H1 (cell line): ENCODE data around the gene CPLX1. TPM values are rescaled to one million over a fixed set of nuclear protein-coding genes. Genes with fewer than 3 reads are reported as not detected.

Experiments
- CTCF ChIA-PET: fragments of 300-600 bp; sonication (Branson Sonifier 250); formaldehyde crosslinking; loops from one replicate; lab custom pipeline; 2021; ENCODE audit not compliant: partially characterized antibody; lab: Charles Lee
- POLR2A ChIA-PET: fragments of 300-600 bp; sonication (Branson Sonifier 250); formaldehyde crosslinking; loops from one replicate; lab custom pipeline; 2021; ENCODE audit warnings: inconsistent platforms; ENCODE audit not compliant: partially characterized antibody; lab: Charles Lee
- DNase-seq, 2 experiments: peaks; one replicate each; pipeline versions ENCODE4 v3.0.0 to v3.0.0-alpha.2; 2010 to 2022; ENCODE audit warnings: low spot score in 2 of 2, low read depth in 1 of 2, mixed read lengths in 1 of 2
- FAIRE-seq: peaks from 2 replicates; lab custom pipeline; 2011; peaks lifted over from hg19 to GRCh38; lab: Jason Lieb, UNC
- H2AFZ ChIP-seq: 2 replicates; pipeline ENCODE4 v1.8.1; 2012; ENCODE audit warnings: low read length, inconsistent platforms
- H2AK5ac ChIP-seq: 2 replicates; pipeline ENCODE4 v1.6.1; 2013; ENCODE audit warnings: low read depth, low read length
- H2BK120ac ChIP-seq: replicated peaks from 2 replicates; pipeline ENCODE3; 2013; ENCODE audit warnings: low read depth, low read length, inconsistent platforms
- H2BK12ac ChIP-seq: 2 replicates; pipeline ENCODE4 v1.6.1; 2013; ENCODE audit warnings: low read depth, low read length
- H2BK15ac ChIP-seq: 2 replicates; pipeline ENCODE4 v1.6.1; 2013; ENCODE audit warnings: low read length
- H2BK20ac ChIP-seq: 2 replicates; pipeline ENCODE4 v1.6.1; 2013; ENCODE audit warnings: low read length
- H2BK5ac ChIP-seq: 2 replicates; pipeline ENCODE4 v1.6.1; 2013; ENCODE audit warnings: low read depth, low read length
- H3K14ac ChIP-seq: 2 replicates; pipeline ENCODE4 v1.6.1; 2013; ENCODE audit warnings: inconsistent platforms; ENCODE audit not compliant: insufficient read length
- H3K18ac ChIP-seq: 2 replicates; pipeline ENCODE4 v1.6.1; 2013; ENCODE audit warnings: low read length; ENCODE audit errors: extremely low read depth
- H3K23ac ChIP-seq: 2 replicates; pipeline ENCODE4 v1.6.1; 2013; ENCODE audit warnings: inconsistent platforms; ENCODE audit not compliant: insufficient read length
- H3K23me2 ChIP-seq: 2 replicates; pipeline ENCODE4 v1.6.1; 2013; ENCODE audit warnings: low read depth, low read length
- H3K27ac ChIP-seq: 2 replicates; pipeline ENCODE4 v1.6.1; 2011; ENCODE audit warnings: low read depth, low read length, inconsistent platforms
- H3K27me3 ChIP-seq, 4 experiments: replicated peaks in 1 of 4; 1 replicate in 1 of 4; 2 replicates in 3 of 4; pipeline versions ENCODE4 v1.6.1 to v1.8.1; 2011 to 2013; ENCODE audit warnings: low read length in 3 of 4, mild to moderate bottlenecking in 3 of 4, inconsistent platforms in 2 of 4, mixed read lengths in 2 of 4, moderate library complexity in 1 of 4; ENCODE audit not compliant: control insufficient read depth in 3 of 4, insufficient read depth in 3 of 4; ENCODE audit errors: extremely low read depth in 1 of 4
- H3K36me3 ChIP-seq, 4 experiments: 2 replicates each; pipeline versions ENCODE4 v1.6.1 to v1.8.1; 2011 to 2013; ENCODE audit warnings: mild to moderate bottlenecking in 4 of 4, low read length in 3 of 4, moderate library complexity in 2 of 4, control low read depth in 1 of 4, inconsistent platforms in 1 of 4; ENCODE audit not compliant: insufficient read depth in 4 of 4, control insufficient read depth in 2 of 4
- H3K4ac ChIP-seq: replicated peaks from 2 replicates; pipeline ENCODE3; 2013; ENCODE audit warnings: low read length, low read depth, mixed read lengths, inconsistent platforms; ENCODE audit not compliant: insufficient read length
- H3K4me1 ChIP-seq, 4 experiments: replicated peaks in 1 of 4; 1 replicate in 1 of 4; 2 replicates in 3 of 4; pipeline versions ENCODE4 v1.6.1 to v1.8.1; 2011 to 2013; ENCODE audit warnings: low read length in 3 of 4, inconsistent platforms in 2 of 4, mixed read lengths in 1 of 4; ENCODE audit not compliant: insufficient read depth in 4 of 4, control insufficient read depth in 3 of 4
- H3K4me2 ChIP-seq, 2 experiments: 2 replicates each; pipeline versions ENCODE4 v1.6.1 to v1.8.1; 2011 to 2013; ENCODE audit warnings: low read depth in 2 of 2, low read length in 2 of 2, control low read depth in 1 of 2, inconsistent platforms in 1 of 2, mild to moderate bottlenecking in 1 of 2; ENCODE audit not compliant: insufficient read depth in 1 of 2
- H3K4me3 ChIP-seq, 4 experiments: fragments of 200-600, 300-600 bp in 1 of 4; sonication (generic), shearing (Covaris generic), sonication (Bioruptor Twin) in 1 of 4; 2 replicates each; pipeline versions ENCODE4 v1.5.1 to v1.8.1; 2011 to 2016; ENCODE audit warnings: low read length in 4 of 4, low read depth in 3 of 4, control low read depth in 2 of 4, inconsistent platforms in 2 of 4, mild to moderate bottlenecking in 2 of 4, mixed read lengths in 1 of 4, moderate library complexity in 1 of 4; ENCODE audit not compliant: insufficient read depth in 2 of 4; ENCODE audit errors: extremely low read depth in 1 of 4
- H3K56ac ChIP-seq: replicated peaks from 2 replicates; pipeline ENCODE3; 2013; ENCODE audit warnings: low read depth, mild to moderate bottlenecking, mixed read lengths, low read length, inconsistent platforms; ENCODE audit not compliant: insufficient read length
- H3K79me1 ChIP-seq: 2 replicates; pipeline ENCODE4 v1.6.1; 2013; ENCODE audit warnings: low read depth, low read length, control low read depth
- H3K79me2 ChIP-seq, 2 experiments: 2 replicates each; pipeline versions ENCODE4 v1.6.1 to v1.8.1; 2012 to 2013; ENCODE audit warnings: low read length in 2 of 2, mild to moderate bottlenecking in 2 of 2, inconsistent platforms in 1 of 2; ENCODE audit not compliant: insufficient read depth in 2 of 2, control insufficient read depth in 1 of 2
- H3K9ac ChIP-seq, 4 experiments: replicated peaks in 1 of 4; 1 replicate in 1 of 4; 2 replicates in 3 of 4; pipeline versions ENCODE4 v1.6.1 to v1.8.1; 2011 to 2013; ENCODE audit warnings: low read depth in 3 of 4, low read length in 3 of 4, control low read depth in 2 of 4, mild to moderate bottlenecking in 2 of 4, moderate library complexity in 2 of 4, inconsistent platforms in 1 of 4; ENCODE audit errors: extremely low read depth in 1 of 4
- H3K9me3 ChIP-seq, 2 experiments: 2 replicates each; pipeline versions ENCODE4 v1.6.1 to v1.8.1; 2012 to 2013; ENCODE audit warnings: mild to moderate bottlenecking in 2 of 2, moderate library complexity in 2 of 2, control low read depth in 1 of 2, inconsistent platforms in 1 of 2, low read depth in 1 of 2, low read length in 1 of 2, mixed read lengths in 1 of 2; ENCODE audit not compliant: insufficient read depth in 2 of 2
- H4K20me1 ChIP-seq, 2 experiments: replicated peaks in 1 of 2; 2 replicates each; pipeline versions ENCODE3 to v1.8.1; 2011 to 2013; ENCODE audit warnings: inconsistent platforms in 2 of 2, low read length in 2 of 2, mild to moderate bottlenecking in 1 of 2; ENCODE audit not compliant: insufficient read depth in 2 of 2, control insufficient read depth in 1 of 2
- H4K5ac ChIP-seq: 2 replicates; pipeline ENCODE4 v1.6.1; 2013; ENCODE audit warnings: low read length, low read depth, mixed read lengths, inconsistent platforms; ENCODE audit not compliant: insufficient read length
- H4K8ac ChIP-seq: 2 replicates; pipeline ENCODE4 v1.8.0; 2013; ENCODE audit warnings: mild to moderate bottlenecking, moderate library complexity, low read length, inconsistent platforms; ENCODE audit not compliant: insufficient read depth; ENCODE audit errors: extremely low read depth
- H4K91ac ChIP-seq: replicated peaks from 2 replicates; pipeline ENCODE3; 2013; ENCODE audit warnings: low read length, mixed read lengths, inconsistent platforms; ENCODE audit not compliant: insufficient read length
- NANOG ChIP-seq: IDR thresholded peaks from 2 replicates; pipeline ENCODE4 v1.6.1; 2011; ENCODE audit warnings: low read length, low read depth, mild to moderate bottlenecking, inconsistent platforms; ENCODE audit not compliant: insufficient read depth, poor library complexity, severe bottlenecking
- POLR2A ChIP-seq, 2 experiments: IDR thresholded peaks; 1 replicate in 1 of 2; 2 replicates in 1 of 2; pipeline ENCODE4 v1.6.1; 2011; ENCODE audit warnings: low read depth in 2 of 2, low read length in 2 of 2, mild to moderate bottlenecking in 2 of 2; ENCODE audit errors: control extremely low read depth in 1 of 2
- whole genome bisulfite sequencing, 2 experiments: shearing (Covaris generic) in 1 of 2; methylation state at CpG; one replicate each; pipeline versions ENCODE4 v1.1.6 to v1.1.7; 2013 to 2015; ENCODE audit warnings: low lambda C conversion rate in 2 of 2, mixed read lengths in 2 of 2, inconsistent platforms in 1 of 2, low coverage in 1 of 2, missing lambda C conversion rate in 1 of 2; ENCODE audit not compliant: insufficient replicate concordance in 2 of 2, insufficient coverage in 1 of 2, insufficient read length in 1 of 2; ENCODE audit errors: extremely low coverage in 1 of 2, missing lambda C conversion rate in 1 of 2; 5-methylcytosine and 5-hydroxymethylcytosine counted together
- polyA plus RNA-seq, 7 experiments: library from polyadenylated mRNA; depleted of rRNA in 3 of 7; stranded (reverse) in 5 of 7; unstranded in 2 of 7; fragments of >200 nt in 5 of 7; fragments of 200-250 nt in 2 of 7; gene quantifications; 1 replicate in 5 of 7; 2 replicates in 1 of 7; 4 replicates in 1 of 7; pipeline versions ENCODE4 v1.2.1 to v1.2.3, GENCODE V29; 2011 to 2013; ENCODE audit warnings: missing spikeins in 2 of 7, mixed read lengths in 2 of 7
- total RNA-seq: library from RNA; stranded (reverse); fragmentation: NEBNext Ultra II Directional; extraction: Animal tissue kit (Norgen Biotek cat#: 25700); gene quantifications from 2 replicates; pipeline ENCODE4 v1.2.1, GENCODE V29; 2021

Gene CPLX1
- total and polyA plus RNA-seq, 2 of the 8 experiments (the other 6 are each of a cell fraction or from before 2014, with no cell fraction given), result 0.32 to 0.56 TPM

GRCh38 chr4:788006-788635, 37.8 kb downstream of the CPLX1 start:
- Histone ChIP-seq H3K18ac (peak overlapping the region; percentile 19; the same call in 1 of the 2 replicates), H4K91ac (no peak overlapping the region), H2BK5ac (no peak overlapping the region), H3K9me3 (no peaks in the 10 kb centered on the region), H3K27me3 (peaks cover 31 to 78% (median 61%) of the 10 kb centered on the region in 4 experiments), H4K20me1 (peaks cover 2 to 5% of the 10 kb centered on the region in 2 experiments), H2BK15ac (0 out of 2 replicates have a peak overlapping the region, but pooled peaks have one; percentile 46), H2AFZ (no peak overlapping the region), H3K4me3 (no peak overlapping the region), H3K4ac (no peak overlapping the region), H3K79me1 (no peaks in the 10 kb centered on the region), H3K14ac (no peak overlapping the region), H3K56ac (no peak overlapping the region), H3K79me2 (no peaks in the 10 kb centered on the region), H2BK20ac (no peak overlapping the region), H3K4me2 (no peak overlapping the region), H3K36me3 (no peaks in the 10 kb centered on the region), H3K9ac (no peak overlapping the region), H2BK120ac (no peak overlapping the region), H3K23me2 (peaks cover 2% of the 10 kb centered on the region; the same call in 1 of the 2 replicates), H3K27ac (no peak overlapping the region), H2BK12ac (no peak overlapping the region), H4K8ac (no peak overlapping the region), H4K5ac (no peak overlapping the region), H3K4me1 (peaks cover 5 to 29% (median 19%) of the 10 kb centered on the region in 4 experiments), H2AK5ac (0 out of 2 replicates have a peak overlapping the region, but pooled peaks have one; percentile 20), H3K23ac (no peak overlapping the region)
- WGBS, 2 experiments, result 90% methylated on average over 10 of the region's 19 CpGs; no CpG with 5 or more reads in 1 of the 2 experiments
- FAIRE-seq (no peak), DNase-seq (no peak)
- CTCF ChIA-PET, result interaction anchor here (0.8 to 2.0 kb wide), 2 partner anchors 32 to 48 kb away, joined by 3 to 6 read pairs; no protein-coding TSS in a partner anchor
- POLR2A ChIA-PET, result interaction anchor here (1.6 kb wide), 1 partner anchor 8 kb away, joined by 5 read pairs; no protein-coding TSS in a partner anchor
- no peak for TF ChIP-seq NANOG
- no peak for TF ChIP-seq POLR2A (IDR thresholded peaks at IDR 0.05; ENCODE audit: control extremely low read depth in 1 of 2, low read depth in 2 of 2, low read length in 2 of 2)
